Mucosa of gallbladder (tissue), 1 donor: Measurements from ENCODE around the gene AQP12A. TPM values are rescaled to one million over a fixed set of nuclear protein-coding genes. Genes with fewer than 3 reads are reported as not detected.
A peak's percentile ranks its signal among the peaks of the same experiment; 100 is the strongest.
"Not testable (repeated sequence)": the region's sequence is repeated elsewhere in the genome, so short reads cannot be mapped to it uniquely, and the experiment has no call there.

ENCODE experiments used
- DNase-seq: peaks from one replicate; pipeline ENCODE4 v3.0.0-alpha.2; 2020; ENCODE audit warnings: low spot score
- total RNA-seq: library from RNA; stranded (reverse); gene quantifications from one replicate; pipeline ENCODE4 v1.2.1, GENCODE V29; 2021
- donor health status: DM: no; HTN: no; CAD: no.

The AQP12A gene
- total RNA-seq, 1 donor from 2014 or later, result not detected

- DNase-seq, result peak; percentile 7
Observed at GRCh38 chr2:240687741-240688552, 3.7 kb upstream of the AQP12A start.

DNA sequence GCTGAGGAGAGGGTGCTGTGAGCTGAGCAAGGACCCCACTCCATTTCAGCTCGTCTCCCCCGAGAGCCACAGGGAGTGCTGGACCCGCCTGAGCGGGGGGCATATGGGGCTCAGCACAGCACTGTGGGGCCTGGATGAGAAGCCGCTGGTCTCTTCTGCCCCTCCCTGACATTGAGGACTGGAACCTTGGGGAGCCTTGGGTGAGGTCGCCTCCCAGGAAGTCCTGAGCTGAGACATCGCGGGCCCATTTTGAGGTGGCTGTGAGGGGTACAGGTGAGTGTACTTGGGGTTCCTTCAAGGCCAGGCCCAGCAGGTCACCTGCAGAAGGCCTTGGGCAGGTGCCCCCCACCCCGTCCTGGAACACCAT, 3.1 kb upstream of the AQP12A start:
- peak; percentile 4 for DNase-seq

- DNase-seq, result no peak
Observed at GRCh38 chr2:240689975-240690374, 1.7 kb upstream of the AQP12A start.

DNA sequence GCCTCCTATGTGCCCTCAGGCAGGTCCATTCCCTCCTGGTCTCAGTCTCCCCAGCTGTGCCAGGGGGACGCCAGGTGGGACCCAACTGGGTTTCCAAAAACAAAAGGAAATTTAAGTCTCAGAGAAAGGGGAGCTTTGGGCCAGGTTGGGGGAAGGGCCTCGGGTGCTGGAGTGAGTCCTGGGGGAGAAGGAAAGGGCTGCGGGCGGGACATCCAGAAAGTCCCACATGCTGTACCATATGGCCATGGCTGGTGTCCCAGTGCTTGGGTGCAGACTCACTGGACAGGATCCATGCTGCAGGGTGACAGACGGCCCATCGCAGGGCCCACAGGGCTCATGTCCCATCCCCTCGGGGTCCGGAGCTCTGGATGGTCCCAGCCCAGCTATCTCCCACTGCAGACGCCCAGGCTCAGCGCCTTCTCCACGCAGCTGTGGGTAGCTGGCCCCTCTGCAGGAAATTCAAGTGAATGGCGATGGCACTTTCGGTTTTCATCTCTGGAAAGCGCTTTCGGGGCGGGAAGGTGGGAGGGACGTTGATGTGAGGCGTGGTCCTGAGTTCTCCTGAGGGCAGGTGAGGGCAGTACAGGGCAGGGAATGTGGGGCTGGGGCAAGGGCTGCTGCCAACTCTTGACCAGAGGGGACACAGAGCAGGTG, 1.1 kb upstream of the AQP12A start:
- DNase-seq, result not testable (repeated sequence)

GRCh38 chr2:240691075-240691427, 615 bp upstream of the AQP12A start:
- peak; percentile 1 for DNase-seq

GRCh38 chr2:240692583-240693561, 1.2 kb downstream of the AQP12A start:
- not testable (repeated sequence) for DNase-seq

DNA sequence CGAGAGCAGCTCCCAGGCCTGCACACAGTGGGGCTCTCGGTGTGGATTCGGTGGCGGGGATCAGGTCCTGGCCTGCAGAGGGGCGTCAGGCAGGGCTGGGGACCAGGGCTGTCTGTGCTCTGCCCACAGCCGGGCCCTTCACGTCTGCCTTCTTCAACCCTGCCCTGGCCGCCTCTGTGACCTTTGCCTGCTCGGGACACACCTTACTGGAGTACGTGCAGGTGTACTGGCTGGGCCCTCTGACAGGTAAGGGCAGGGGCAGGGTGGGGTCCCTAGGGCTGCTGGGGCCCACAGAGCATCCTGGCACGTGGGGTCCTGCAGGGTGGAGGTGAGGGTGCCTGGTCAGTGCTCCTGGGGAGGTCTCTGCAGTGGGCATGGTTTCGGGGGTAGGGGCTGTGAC, 2.6 kb downstream of the AQP12A start:
- DNase-seq, result not testable (repeated sequence)

DNA sequence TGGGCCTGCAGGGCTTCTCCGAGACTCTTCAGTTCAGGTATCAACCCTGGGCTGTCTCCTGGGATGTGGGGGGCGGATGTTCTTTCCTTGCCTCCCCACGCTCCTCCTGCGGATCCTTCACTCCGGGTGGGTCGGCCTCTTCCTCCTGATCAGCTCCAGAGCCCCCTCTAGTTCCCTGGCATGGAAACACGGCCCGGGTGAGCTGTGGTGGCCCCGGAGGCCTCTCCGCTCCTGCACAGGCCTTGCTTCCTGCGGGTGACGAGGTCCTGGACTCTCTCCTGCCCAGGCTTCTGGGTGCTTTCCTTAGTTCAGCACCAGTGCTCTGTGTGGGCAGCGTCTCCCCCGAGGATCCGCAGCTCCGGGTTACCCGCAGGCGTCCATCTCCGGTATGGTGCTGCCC, 3.9 kb downstream of the AQP12A start:
- not testable (repeated sequence) for DNase-seq

DNA sequence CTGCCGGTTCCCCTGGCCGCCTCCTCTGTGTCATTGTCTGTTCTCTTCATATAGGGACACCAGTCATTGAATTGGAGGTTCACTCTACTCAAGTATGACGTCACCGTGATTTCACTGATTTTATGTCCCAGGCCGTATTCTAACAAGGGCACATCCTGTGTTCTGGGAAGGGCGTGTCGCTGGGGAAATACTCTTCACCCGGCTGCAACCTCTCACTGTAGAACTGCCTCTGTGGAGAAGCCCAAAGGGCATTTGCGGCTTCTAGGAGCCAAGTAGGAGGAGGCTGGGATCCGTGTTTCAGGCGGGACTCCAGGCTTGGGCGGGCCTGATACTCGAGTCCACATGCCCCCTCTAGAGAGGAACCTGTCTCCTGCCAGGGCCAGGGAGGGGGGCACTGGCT, 4.8 kb downstream of the AQP12A start:
- not testable (repeated sequence) for DNase-seq

DNA sequence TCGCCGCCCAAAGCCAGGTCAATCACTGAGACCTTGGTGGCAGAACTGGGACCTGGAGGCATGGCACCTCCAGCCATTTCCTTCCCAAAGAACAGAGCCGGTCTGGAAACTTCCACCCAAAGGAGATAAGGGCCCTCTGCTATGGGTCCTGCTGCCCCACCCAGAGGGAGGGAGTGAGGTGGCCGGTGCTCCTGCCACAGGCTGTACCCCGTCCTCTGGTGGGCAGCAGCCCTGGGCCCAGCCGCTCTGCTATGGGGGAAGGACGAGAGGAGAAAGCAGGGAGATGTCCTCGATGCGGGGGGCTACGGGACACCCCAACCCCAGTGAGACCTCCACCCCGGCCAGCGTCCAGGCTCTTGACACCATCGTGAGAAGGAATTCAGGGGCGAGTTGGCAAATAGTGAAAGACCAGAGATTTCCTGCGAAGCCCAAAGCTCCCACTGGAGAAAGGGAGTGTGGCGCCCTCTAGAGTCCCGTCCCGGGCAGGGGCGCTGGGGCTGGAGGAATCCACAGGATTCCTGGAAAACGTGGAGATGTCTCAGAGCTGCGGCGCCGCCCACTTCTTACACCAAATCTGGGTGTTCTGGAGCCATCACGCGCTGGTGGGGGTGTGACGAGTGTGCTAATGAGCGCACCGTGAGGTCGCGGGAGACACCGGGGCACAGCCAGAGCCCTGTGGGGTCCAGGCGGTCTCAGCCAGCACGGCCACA, 7.3 kb downstream of the AQP12A start:
- DNase-seq, result not testable (repeated sequence)

DNA sequence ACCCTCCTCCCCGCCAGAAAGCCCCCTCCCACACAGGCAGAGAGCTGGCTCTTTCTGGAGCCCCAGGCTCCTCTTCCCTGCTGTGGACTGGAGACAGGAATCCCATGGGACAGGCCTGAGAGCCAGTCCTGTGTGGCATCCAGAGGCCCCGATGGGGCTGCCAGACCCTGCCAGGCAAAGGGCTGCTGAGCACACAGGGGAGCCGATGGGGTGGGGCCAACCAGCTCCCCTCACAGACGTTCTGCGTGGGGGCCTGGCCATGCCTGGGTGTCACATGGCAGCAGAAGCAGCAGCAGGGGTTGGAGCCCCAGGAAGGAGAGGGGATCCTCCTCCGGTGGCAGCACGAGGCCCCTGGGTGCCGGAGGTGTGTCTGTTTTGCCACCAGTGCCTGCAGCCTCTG, 8.2 kb downstream of the AQP12A start:
- DNase-seq, result not testable (repeated sequence)

GRCh38 chr2:240700616-240701015, 8.9 kb downstream of the AQP12A start:
- DNase-seq, result not testable (repeated sequence)

DNA sequence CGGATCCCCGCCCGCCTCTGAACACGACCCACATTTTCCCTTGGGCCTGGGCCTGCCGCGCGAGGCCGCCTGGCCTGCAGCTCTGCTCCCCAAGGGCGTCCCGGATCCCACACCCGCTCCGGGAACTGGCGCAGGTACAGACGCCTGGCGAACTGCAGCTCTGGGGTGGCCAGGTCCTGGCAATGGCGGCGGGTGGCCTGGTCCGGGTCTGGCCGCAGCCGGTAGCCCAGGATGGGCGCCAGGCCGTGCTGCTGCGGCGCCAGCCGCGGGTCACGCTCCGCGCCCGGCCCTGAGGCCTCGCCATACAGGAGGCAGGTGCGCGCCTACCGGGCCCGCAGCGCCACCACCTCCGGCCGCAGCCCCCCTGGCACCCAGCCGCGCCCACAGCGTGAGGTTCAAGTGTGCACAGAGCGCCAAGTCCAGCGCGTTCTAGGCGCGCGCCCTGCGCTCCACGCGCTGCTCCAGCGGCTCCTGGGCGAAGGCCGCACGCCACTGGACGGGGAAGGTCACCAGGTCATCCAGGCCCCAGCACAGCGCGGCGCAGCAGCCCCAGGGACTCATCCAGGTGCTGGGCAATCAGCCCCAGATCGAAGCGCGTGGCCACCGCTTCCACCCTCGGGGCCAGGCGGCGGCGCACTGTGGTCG, 9.5 kb downstream of the AQP12A start:
- no peak for DNase-seq

- no peak for DNase-seq
Observed at GRCh38 chr2:240701736-240702639, 10.3 kb downstream of the AQP12A start.

GRCh38 chr2:240702640-240703011, 11.0 kb downstream of the AQP12A start:
- DNase-seq, result no peak

DNA sequence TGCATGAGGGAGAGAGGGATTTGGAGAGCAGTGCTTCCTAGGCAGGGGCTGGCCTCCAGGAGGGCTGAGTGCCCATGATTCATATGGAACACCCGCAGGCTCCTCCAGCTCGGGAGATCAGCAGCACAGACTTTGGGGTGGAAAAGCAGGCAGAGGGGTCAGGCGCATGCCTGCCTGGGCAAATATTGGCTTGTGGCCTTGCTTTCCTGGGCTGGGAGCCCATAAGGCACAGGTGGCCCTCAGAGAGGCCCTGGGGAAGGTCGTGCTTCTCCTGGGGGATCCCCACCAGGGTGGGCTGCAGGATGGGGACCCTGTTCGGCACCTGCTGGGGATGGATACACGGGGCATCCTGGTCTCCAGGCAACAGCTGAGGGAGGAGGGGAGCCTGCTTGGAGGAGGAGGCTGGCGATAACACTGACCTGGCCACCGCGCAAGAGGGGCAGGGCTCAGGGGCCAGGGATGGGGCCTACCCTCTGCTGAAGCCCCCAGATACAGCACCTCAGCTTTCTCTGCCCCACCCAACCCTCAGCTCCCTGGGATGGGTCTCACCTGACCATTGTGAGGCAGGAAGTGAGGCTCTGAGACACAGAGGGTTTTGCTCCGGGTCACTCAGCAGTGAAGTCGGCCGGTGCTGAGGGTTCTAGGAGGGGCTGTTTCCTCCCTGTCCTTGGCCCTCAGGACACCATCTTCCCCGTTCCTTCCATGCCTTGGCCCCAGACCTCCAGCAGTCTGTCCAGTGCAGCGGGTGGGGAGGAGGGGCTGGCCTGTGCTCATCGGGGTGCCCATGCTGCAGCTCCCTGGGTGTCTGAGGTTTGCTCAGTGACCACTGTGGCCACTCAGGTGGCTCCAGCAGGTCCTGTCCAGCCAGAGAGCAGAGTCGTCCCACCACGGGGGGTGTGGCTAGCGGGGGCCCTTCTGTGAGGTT, 12.0 kb downstream of the AQP12A start:
- DNase-seq, result no peak

DNA sequence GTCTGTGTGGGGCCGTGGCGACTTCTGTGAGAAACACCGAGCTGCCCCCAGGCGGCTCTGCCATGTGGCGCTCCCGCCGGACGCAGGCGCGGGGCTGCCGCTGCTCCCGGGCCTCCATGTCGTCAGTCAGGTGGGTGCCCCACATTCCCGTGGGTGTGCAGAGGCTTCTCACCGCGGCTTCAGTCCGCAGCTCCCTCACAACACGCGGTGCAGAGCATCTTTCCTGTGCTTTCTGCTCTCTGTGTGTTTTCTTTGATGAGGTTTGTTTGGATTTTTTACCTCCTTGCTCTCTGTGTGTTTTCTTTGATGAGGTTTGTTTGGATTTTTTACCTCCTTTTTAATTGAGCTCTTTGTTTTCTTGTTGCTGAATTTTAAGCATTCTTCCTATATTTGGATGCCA, 13.0 kb downstream of the AQP12A start:
- no peak for DNase-seq

- no peak for DNase-seq
Observed at GRCh38 chr2:240705204-240705791, 13.6 kb downstream of the AQP12A start.
